Tibial nerve (tissue), 4 donors: ENCODE data around the gene STX8.

Experiments
- EP300 ChIP-seq, 2 donors: sonication (generic); formaldehyde crosslinking; IDR thresholded peaks; one replicate each; pipeline ENCODE4 v1.6.1; 2017; ENCODE audit warnings: antibody characterized with exemption in 2 of 2, mild to moderate bottlenecking in 1 of 2
- POLR2A ChIP-seq, 2 donors: fragments of 450-650 bp; IDR thresholded peaks; one replicate each; pipeline ENCODE4 v1.6.1; 2017; ENCODE audit warnings: antibody characterized with exemption in 2 of 2, mild to moderate bottlenecking in 2 of 2, moderate library complexity in 2 of 2
- TF ChIP-seq, protein P1 (sequence below), 5 experiments: fragments of 200-600 bp in 3 of 5; fragments of 450-650 bp in 2 of 5; sonication (generic) in 3 of 5; IDR thresholded peaks; one replicate each; pipeline ENCODE4 v1.5.1; 2016 to 2019; ENCODE audit warnings: antibody characterized with exemption in 5 of 5, mild to moderate bottlenecking in 3 of 5, moderate library complexity in 2 of 5

DNA sequence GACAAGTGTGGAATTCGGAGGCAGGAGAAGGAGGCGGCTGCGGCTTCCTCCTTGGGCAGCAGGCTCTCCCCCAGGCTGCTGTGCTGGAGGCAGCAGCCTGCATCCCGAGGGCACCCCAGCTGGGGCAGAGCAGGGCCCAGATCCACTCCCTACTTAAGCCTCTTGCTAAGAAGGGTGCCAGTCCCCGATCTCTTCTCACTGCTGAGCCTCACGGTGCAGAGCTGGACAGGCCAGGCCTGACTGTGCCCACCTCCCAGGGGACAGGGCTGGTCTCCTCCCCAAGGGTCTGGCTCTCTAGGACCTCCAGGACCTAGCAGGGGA lies 343.5 kb downstream of the STX8 start:
- TF ChIP-seq, protein P1, sequence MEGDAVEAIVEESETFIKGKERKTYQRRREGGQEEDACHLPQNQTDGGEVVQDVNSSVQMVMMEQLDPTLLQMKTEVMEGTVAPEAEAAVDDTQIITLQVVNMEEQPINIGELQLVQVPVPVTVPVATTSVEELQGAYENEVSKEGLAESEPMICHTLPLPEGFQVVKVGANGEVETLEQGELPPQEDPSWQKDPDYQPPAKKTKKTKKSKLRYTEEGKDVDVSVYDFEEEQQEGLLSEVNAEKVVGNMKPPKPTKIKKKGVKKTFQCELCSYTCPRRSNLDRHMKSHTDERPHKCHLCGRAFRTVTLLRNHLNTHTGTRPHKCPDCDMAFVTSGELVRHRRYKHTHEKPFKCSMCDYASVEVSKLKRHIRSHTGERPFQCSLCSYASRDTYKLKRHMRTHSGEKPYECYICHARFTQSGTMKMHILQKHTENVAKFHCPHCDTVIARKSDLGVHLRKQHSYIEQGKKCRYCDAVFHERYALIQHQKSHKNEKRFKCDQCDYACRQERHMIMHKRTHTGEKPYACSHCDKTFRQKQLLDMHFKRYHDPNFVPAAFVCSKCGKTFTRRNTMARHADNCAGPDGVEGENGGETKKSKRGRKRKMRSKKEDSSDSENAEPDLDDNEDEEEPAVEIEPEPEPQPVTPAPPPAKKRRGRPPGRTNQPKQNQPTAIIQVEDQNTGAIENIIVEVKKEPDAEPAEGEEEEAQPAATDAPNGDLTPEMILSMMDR (IDR thresholded peaks at IDR 0.05) = no peak
- TF ChIP-seq POLR2A (IDR thresholded peaks at IDR 0.05) (no peak), EP300 (IDR thresholded peaks at IDR 0.05) (no peak)
